ENCODE data around the gene SRPK2.

GRCh38 chr7:105250706-105251105 is 138.0 kb downstream of the SRPK2 start:
- TF ChIP-seq POLR2A (IDR thresholded peaks at IDR 0.05): no peak
- TF ChIP-seq, protein P1, sequence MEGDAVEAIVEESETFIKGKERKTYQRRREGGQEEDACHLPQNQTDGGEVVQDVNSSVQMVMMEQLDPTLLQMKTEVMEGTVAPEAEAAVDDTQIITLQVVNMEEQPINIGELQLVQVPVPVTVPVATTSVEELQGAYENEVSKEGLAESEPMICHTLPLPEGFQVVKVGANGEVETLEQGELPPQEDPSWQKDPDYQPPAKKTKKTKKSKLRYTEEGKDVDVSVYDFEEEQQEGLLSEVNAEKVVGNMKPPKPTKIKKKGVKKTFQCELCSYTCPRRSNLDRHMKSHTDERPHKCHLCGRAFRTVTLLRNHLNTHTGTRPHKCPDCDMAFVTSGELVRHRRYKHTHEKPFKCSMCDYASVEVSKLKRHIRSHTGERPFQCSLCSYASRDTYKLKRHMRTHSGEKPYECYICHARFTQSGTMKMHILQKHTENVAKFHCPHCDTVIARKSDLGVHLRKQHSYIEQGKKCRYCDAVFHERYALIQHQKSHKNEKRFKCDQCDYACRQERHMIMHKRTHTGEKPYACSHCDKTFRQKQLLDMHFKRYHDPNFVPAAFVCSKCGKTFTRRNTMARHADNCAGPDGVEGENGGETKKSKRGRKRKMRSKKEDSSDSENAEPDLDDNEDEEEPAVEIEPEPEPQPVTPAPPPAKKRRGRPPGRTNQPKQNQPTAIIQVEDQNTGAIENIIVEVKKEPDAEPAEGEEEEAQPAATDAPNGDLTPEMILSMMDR (IDR thresholded peaks at IDR 0.05): no peak
